Myocyte (in vitro differentiated cells): ENCODE measurements around the gene POP7. TPM values are rescaled to one million over a fixed set of nuclear protein-coding genes. Genes with fewer than 3 reads are reported as not detected.

Experiments
- DNase-seq: peaks from one replicate; pipeline ENCODE4 v3.0.0-alpha.2; 2012; ENCODE audit warnings: low read depth
- total RNA-seq: library from RNA; depleted of rRNA; stranded (reverse); fragments of >200 nt; gene quantifications from 2 replicates; pipeline ENCODE4 v1.2.3, GENCODE V29; 2014

The POP7 gene
- total RNA-seq, 1 donor from 2014 or later, result 46.9 TPM

GRCh38 chr7:100678291-100678984, 27.5 kb upstream of the POP7 start:
- DNase-seq, result no peak

DNA sequence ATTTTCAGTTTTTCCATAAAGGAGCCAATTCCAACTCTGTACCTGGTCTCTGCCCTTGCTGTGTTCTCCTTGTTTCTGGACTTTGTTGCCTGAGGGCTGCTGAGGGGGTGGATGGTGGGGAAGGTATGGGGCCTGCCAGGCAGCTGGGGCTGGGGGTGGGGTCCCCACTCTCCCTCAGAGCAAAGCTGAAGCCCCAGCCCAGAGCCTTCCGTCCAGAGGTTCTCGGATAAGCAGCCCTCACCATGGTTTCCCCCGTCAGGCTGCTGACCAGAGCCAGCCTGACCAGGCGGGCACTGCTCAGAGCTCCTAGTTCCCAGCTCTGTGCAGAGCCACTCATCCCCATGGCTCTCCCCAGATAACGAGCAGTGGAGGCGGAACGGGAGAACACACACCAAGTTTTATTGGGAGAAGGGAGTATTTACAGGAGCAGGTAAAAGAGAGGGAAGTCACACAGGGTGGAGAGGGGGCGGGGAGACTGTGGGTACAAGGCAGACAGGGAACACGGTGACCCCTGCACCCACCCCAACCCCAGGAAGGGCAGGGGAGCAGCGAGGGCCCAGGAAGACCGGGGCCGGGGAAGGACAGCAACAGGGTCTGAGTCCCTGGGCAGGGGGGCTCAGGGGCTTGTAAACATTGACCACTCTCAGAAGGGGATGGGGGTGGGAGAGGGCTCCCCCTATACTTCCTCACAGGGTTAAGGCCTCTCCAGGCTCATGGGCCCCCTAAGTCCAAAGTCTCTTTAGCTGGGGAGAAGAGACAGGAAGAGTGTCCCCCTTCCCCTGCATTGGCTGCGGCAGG, 26.6 kb upstream of the POP7 start:
- no peak for DNase-seq

- DNase-seq, result no peak
Observed at GRCh38 chr7:100679927-100680575, 25.9 kb upstream of the POP7 start.

DNA sequence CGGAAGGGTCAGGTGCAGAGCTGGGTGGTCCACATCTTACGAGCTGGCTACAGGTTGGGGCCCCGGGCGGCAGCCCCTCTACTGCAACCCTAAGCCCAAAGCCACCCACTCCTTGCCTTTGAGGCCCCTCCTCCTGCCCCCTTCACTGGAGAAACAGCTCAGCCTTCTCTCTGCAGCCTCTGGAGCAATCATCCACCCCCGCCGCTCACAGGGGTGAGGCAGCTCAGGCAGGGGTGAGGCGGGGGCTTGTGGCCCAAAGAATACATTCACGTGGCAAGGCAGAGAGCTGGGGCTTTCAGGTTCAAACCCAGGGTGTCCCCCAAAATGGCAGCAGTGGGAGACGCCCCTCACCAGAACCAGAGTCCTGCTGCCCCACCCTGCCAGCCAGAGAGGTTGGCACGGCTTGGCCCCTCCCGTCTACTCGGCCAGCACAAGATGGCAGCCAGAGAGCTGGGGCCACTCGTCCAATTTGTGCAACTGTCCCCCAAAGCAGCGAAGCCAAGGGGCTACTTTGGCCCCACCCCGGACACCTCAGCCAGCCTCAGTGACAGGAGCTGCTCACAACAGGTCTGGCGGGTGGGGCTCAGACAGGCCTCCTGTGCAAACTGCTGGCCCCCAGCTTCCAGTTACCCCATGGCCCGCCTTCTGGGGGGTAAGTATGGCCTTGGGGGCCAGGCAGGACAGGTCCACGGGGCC, 25.2 kb upstream of the POP7 start:
- no peak for DNase-seq

- DNase-seq, result no peak
Observed at GRCh38 chr7:100681491-100682227, 24.3 kb upstream of the POP7 start.

- DNase-seq, result no peak
Observed at GRCh38 chr7:100682228-100682741, 23.6 kb upstream of the POP7 start.

GRCh38 chr7:100682991-100683658, 22.8 kb upstream of the POP7 start:
- no peak for DNase-seq

DNA sequence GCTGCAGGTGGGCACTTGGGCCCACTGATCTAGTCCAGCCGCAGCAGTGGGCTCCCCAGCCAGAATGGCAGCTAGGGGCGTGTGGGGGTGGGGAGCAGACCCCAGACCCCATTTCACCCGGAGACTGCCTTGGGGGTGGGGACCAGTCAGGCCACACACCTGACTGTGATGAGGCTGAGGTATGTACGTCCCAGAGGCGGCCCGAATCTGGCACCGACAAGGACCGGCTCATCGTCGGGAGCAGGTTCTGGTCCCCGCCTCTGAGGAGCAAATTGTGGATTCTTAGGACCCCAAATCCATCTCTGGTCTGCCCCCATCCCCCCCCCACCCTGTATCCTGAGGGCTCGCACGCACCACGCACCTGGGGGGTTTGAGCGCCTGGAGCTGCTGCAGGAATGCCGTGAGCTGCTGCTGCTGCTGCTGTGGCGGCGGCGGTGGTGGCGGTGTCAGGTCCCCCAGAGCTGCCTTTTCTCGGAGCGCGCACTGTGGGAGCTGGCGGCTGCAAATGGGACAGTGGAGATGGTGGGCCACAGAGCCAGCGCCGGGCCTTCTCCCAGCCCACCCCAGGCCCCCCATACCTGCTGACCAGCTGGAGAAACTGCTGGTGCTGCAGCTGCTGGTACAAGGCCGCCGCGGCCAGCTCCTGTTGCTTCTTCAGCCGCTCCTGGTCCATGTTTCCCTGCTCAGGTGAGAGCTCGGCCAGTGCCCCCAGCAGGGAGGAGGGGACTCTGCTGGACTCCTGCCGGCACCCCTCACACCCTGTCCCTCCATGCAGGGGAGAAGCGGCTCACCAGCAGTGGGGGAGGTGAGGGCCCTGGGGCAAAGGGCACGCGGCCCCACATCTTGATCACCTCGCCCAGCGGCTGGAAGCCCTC, 22.0 kb upstream of the POP7 start:
- DNase-seq, result no peak

- DNase-seq, result no peak
Observed at GRCh38 chr7:100684534-100685042, 21.3 kb upstream of the POP7 start.

GRCh38 chr7:100685049-100685605, 20.8 kb upstream of the POP7 start:
- DNase-seq, result no peak

GRCh38 chr7:100685631-100686145, 20.2 kb upstream of the POP7 start:
- no peak for DNase-seq

DNA sequence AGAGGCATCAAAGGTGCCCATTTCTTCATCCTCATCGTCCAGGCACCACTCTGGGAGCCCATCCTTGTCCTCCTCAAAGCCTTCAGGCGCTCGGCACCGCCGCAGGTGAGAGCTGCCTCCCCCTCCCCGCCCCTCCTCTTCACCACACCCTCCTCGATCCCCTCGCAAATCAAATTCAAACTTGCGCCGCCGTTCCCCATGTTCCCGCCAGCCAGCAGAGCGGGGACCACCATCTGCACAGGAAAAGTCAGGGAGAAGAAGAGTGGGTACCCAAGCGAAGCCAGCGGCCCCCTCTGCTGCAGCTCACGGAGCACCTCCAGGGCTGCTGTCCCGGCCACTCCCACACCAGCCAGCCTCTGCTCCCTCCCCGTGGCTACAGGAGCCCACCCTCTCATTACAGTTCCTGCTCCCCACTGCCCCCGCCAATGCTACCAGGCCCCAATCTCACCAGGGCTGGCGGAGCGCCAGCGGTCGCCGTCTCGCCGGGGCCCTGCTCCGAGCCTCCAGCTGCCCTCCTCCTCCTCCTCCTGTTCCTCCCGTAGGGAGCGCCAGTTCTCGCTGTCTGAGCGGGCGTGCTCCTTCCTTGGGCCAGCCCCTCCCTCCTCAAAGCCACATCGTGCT, 19.6 kb upstream of the POP7 start:
- DNase-seq, result no peak

- DNase-seq, result no peak
Observed at GRCh38 chr7:100686822-100687211, 19.1 kb upstream of the POP7 start.

DNA sequence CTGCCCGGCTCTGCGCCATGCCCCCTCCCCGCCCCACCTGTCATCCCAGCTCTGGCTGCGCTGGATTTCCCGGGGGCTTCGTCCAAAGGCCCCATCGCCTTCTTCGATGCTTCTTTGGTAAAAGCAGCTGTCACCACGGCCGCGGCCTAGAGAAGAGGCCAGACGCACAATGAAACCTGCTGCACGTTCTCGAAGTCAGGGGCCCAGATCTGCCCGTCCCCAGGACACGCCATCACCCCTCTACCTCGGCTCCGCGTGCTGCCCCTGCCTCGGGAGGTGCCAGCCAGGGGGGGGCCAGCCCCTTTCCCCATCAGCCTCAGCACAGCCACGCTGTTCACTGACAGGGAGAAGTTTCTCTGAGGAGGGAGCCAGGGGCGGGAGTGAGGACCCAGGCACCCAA, 18.7 kb upstream of the POP7 start:
- DNase-seq, result no peak

GRCh38 chr7:100687751-100688300, 18.1 kb upstream of the POP7 start:
- no peak for DNase-seq

- DNase-seq, result no peak
Observed at GRCh38 chr7:100688326-100688860, 17.5 kb upstream of the POP7 start.
